HG02571 (cell line): ENCODE results near the gene OR6C1.
"Not testable (repeated sequence)": the region's sequence is repeated elsewhere in the genome, so short reads cannot be mapped to it uniquely, and the experiment has no call there.

Experiments
- ATAC-seq: cut with Tn5 transposase; IDR thresholded peaks from one replicate; pipeline ENCODE4 v1.9.1; 2021; ENCODE audit warnings: mild to moderate bottlenecking, moderate library complexity; ENCODE audit not compliant: unreplicated experiment

The OR6C1 gene

DNA sequence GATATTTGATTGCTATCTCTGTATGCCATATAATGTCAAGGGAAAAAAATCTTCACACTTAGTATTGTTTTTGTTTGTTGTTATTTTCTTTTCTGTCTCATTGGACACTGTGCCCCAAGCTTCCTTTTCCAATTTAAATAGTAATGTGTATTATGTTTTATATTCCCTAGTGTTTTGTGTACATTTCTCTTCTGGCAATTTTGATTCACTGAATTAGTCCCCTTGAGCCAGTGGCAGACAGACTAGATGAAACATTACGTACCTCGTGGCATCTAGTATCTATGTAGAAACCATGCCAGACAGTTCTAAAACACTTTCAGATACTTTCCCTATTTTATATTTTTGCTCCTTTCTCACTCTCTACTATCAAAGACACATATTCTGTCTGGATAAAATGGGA, at the start of gene OR6C1:
TSS of gene OR6C1 (plus strand) at position 301 of the 400 bp plus-strand sequence. CDS start 6,257 bp downstream, outside the sequence.
- no peak for ATAC-seq

DNA sequence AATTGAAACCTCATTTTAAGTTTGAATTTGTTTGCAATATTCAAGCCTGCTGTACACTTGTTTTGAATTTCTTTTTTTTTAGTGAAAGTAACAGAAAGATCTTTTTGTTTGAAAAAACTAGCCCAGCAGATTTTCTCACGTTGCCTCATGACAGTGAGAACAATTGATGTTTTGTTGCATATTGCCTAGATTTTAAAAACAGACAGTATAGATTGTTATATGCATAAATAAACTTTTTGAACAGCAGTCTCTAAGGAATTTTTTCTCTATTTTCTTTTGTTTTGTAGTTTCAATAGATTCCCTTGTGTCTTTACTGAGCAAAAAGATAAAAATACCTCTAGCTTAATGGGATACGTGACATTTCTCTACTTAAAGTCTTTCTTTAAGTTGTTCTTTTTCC, 33.2 kb upstream of the OR6C1 start:
- no peak for ATAC-seq

DNA sequence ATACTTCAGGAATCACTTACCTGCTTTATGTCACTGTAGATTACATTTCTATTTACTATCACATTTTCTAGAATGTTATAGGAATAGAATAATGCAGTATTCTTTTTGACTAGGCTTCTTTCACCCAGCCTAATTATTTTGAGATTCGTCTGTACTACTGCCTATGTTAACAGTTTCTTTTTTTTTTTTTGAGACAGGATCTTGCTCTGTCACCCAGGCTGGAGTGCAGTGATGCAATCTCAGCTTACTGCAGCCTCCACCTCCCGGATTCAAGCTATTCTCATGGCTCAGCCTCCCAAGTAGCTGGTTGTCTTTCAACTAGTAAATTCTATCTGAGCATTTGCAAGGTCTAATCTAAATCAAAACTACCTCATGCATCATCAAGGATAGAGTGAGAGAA, 24.1 kb upstream of the OR6C1 start:
- no peak for ATAC-seq

DNA sequence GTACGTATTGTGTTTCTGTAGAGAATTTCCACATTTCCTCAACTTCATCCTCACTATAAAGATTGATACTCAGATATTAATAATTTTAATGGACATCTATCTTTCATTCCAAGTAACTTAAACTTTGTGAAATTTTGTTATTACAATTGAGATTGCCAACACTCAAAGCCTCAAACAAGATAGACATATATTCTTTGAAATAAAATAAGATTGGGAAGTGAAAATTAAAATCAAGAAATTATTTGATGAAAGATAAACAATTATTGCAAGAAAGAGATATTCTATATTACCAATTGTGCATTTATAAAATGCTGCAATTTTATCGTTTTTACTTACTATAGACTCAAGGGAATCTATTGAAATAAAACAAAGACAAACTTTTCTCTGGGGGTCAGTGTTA, 17.7 kb upstream of the OR6C1 start, which contains the start of gene OR6C6:
TSS of gene OR6C6 (minus strand) at position 101 of the 400 bp plus-strand sequence. CDS start 1,337 bp downstream, outside the sequence.
- ATAC-seq = no peak

DNA sequence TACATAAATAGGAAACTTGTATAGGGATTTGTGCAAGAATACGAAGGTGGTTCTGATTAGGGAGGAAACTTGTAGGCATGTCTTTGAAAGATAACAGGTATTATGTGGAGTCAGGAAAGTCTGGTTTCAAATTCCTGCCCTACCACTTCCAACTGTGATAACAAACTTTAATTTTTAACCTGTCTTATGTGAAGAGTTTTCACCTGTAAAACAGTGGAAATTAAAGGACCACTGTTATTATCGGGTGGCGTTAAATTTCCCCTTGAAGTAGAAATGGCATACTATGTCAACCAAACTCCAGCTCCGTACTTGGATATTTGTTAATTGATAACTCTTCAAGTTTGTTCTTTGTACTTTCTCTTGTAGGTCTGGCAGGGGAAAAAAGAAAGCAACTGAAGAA, 6.1 kb downstream of the OR6C1 start:
- no peak for ATAC-seq

DNA sequence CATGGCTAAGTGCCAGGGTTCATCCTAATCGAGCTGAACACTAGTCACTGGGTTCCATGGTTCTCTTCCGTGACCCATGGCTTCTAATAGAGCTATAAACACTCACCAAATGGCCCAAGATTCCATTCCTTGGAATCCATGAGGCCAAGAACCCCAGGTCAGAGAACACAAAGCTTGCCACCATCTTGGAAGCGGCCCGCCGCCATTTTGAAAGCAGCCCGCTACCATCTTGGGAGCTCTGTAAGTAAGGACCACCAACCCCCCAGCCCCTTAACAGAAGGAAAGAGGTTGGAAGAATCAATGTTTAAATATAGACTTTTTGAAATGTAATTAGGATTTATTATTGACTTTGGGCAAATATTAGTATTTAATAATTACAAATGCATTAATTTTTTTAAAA, 11.7 kb downstream of the OR6C1 start:
- ATAC-seq = not testable (repeated sequence)

DNA sequence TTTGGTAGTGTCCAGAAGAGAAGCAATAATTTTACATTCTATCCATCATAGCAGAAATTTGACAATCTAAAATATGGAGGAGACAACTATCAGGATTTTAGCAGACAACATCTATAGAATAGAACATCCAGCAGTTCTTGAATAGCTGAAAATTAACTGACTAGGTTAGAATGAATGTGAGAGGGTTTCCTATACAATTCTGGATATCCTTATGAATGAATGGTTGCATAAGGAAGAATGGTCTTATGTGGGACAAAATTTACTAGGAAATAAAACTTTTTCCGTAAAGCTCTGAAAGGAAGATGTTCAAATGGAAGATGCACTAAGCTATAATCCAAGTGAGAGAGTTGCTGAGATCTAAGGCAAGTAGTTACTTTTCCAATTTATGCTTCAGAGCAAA, 16.3 kb downstream of the OR6C1 start, which contains the start of gene OR6C3:
TSS of gene OR6C3 (plus strand) at position 301 of the 400 bp plus-strand sequence. CDS start 955 bp downstream, outside the sequence.
- ATAC-seq = no peak

DNA sequence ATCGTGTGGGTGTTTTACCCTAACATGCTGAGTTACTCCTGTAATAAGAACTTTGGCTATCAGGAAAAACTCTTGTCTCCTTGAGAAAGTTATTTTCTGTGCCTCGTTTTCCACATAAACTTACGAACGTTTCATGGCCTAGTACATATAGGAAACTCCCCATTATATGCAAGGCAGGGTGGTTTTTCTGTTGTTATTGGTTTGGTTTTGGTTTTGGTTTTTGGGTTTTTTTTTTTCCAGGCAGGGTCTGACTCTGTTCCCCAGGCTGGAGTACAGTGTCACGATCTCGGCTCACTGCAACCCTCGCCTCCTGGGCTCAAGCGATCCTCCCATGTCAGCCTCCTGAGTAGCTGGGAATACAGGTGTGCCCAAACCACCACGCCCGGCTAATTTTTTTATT, 21.9 kb downstream of the OR6C1 start:
- ATAC-seq = no peak

DNA sequence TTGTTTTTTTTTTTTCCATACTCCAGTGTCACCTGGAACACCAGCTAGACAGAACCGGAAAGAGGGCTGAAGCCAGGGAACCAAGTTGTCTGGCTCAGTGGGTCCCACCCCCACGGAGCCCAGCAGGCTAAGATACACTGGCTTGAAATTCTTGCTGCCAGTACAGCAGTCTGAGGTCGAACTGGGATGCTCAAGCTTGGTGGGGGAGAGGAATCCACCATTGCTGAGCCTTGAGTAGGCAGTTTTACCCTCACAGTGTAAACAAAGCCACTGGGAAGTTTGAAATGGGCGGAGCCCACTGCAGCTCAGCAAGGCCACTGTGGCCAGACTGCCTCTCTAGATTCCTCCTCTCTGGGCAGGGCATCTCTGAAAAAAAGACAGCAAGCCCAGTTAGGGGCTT, 41.2 kb downstream of the OR6C1 start:
- not testable (repeated sequence) for ATAC-seq

DNA sequence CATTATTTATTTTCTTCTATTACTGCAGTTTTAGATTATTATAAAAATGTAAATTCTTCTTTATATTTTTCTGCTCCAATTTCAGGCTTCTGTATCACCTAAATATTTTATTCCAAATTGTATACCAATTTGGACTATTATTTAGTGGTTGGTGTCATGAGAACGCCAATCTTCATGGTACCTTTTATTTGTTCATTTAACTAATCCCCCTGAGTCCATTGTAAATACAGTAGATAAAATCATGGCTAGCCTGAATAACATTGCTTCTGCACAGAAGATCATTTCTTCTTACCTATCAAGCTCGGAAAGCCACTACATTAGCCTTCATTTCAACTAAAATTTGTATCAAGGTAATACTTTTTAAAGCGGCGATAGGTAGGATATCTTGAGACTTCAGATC, 48.5 kb downstream of the OR6C1 start, which contains the start of gene OR6C75:
TSS of gene OR6C75 (plus strand) at position 301 of the 400 bp plus-strand sequence. CDS start 2,136 bp downstream, outside the sequence.
- ATAC-seq = no peak

DNA sequence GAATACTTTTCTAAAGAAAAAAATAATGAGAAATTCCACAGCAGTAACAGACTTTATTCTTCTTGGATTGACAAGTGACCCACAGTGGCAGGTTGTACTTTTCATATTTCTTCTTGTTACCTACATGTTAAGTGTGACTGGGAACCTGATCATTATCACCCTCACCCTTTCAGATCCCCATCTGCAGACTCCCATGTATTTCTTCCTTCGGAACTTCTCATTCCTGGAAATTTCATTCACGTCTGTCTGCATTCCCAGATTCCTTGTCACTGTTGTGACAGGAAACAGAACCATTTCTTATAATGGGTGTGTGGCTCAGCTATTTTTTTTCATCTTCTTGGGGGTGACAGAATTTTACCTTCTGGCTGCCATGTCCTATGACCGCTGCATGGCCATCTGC, 50.9 kb downstream of the OR6C1 start:
- ATAC-seq = no peak
